ENCODE results near the gene NME7.

NME7 gene

DNA sequence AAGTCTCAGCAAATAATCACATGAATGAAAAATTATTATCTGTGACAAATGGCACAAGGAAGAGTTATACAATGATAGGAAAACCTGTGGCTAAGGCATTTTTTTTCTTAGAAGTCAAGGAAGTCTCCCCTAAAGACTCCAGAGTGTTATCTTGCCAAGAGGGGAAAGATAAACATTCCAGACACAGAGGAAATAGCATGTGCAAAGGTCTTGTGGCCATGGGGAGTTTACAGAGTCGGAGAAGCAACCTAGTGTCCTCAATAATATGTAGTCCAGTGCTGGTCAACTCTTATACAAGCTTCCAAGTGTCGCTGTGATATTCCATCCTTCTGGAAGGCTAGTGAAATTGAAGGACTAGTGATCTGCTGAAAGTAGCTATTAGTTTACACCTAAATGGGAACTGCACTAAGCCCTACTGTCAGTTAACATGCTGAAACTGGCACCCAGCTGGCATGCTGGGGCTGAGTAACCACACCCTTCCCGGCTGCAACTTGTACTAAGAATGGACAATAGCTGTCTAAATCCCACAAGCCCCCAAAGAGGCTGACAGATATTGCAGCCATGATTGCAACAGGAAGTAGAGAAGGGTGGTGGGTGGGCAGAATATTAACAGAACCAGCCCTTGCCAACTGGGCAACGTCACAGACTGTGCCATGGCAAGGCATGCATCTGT, 272.6 kb downstream of the NME7 start:
- H3F3A ChIP-seq (ENCODE audit: insufficient read depth, low read length): no peaks in the 10 kb centered on the region
- no peaks in the 10 kb centered on the region for H4K20me1 ChIP-seq (ENCODE audit: insufficient read depth, low read length)
- no peak overlapping the region for H3K4me2 ChIP-seq (ENCODE audit: low read length)
- no peak overlapping the region for H3K4me3 ChIP-seq (ENCODE audit: low read depth, low read length, poor library complexity, severe bottlenecking)
- H3K9ac ChIP-seq (ENCODE audit: low read length): no peak overlapping the region
- no peak overlapping the region for H3K27ac ChIP-seq (ENCODE audit: low read depth, low read length, poor library complexity, severe bottlenecking)
- no peaks in the 10 kb centered on the region for H3K36me3 ChIP-seq (ENCODE audit: insufficient read depth, low read length)
- no peaks in the 10 kb centered on the region for H3K9me3 ChIP-seq (ENCODE audit: low read length)
- H3K9me2 ChIP-seq (ENCODE audit: low read depth, low read length): no peaks in the 10 kb centered on the region
- TF ChIP-seq, protein P1, sequence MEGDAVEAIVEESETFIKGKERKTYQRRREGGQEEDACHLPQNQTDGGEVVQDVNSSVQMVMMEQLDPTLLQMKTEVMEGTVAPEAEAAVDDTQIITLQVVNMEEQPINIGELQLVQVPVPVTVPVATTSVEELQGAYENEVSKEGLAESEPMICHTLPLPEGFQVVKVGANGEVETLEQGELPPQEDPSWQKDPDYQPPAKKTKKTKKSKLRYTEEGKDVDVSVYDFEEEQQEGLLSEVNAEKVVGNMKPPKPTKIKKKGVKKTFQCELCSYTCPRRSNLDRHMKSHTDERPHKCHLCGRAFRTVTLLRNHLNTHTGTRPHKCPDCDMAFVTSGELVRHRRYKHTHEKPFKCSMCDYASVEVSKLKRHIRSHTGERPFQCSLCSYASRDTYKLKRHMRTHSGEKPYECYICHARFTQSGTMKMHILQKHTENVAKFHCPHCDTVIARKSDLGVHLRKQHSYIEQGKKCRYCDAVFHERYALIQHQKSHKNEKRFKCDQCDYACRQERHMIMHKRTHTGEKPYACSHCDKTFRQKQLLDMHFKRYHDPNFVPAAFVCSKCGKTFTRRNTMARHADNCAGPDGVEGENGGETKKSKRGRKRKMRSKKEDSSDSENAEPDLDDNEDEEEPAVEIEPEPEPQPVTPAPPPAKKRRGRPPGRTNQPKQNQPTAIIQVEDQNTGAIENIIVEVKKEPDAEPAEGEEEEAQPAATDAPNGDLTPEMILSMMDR (IDR thresholded peaks at IDR 0.05; ENCODE audit: low read length): no peak
- TF ChIP-seq EZH2 (IDR thresholded peaks at IDR 0.05; ENCODE audit: borderline replicate concordance, low read length): no peak
- H2AFZ ChIP-seq (ENCODE audit: low read length): no peak overlapping the region
- no peaks in the 10 kb centered on the region for H3K4me1 ChIP-seq (ENCODE audit: insufficient read depth, low read length, severe bottlenecking)
- H3K79me2 ChIP-seq (ENCODE audit: insufficient read depth, low read length): no peaks in the 10 kb centered on the region
- peaks cover 7% of the 10 kb centered on the region; the same call in 1 of the 2 replicates for H3K27me3 ChIP-seq (ENCODE audit: insufficient read depth, low read length)

- no peaks in the 10 kb centered on the region for H4K20me1 ChIP-seq (ENCODE audit: insufficient read depth, low read length)
- no peak overlapping the region for H2AFZ ChIP-seq (ENCODE audit: low read length)
- no peaks in the 10 kb centered on the region for H3K4me1 ChIP-seq (ENCODE audit: insufficient read depth, low read length, severe bottlenecking)
- H3K27me3 ChIP-seq (ENCODE audit: insufficient read depth, low read length): peaks cover 7% of the 10 kb centered on the region; the same call in 1 of the 2 replicates
- H3K36me3 ChIP-seq (ENCODE audit: insufficient read depth, low read length): no peaks in the 10 kb centered on the region
- H3K9me2 ChIP-seq (ENCODE audit: low read depth, low read length): no peaks in the 10 kb centered on the region
- no peak overlapping the region for H3K4me2 ChIP-seq (ENCODE audit: low read length)
- TF ChIP-seq, protein P1 (IDR thresholded peaks at IDR 0.05; ENCODE audit: low read length): no peak
- no peak for TF ChIP-seq EZH2 (IDR thresholded peaks at IDR 0.05; ENCODE audit: borderline replicate concordance, low read length)
- no peak overlapping the region for H3K9ac ChIP-seq (ENCODE audit: low read length)
- no peaks in the 10 kb centered on the region for H3K9me3 ChIP-seq (ENCODE audit: low read length)
- H3K4me3 ChIP-seq (ENCODE audit: low read depth, low read length, poor library complexity, severe bottlenecking): no peak overlapping the region
- H3K79me2 ChIP-seq (ENCODE audit: insufficient read depth, low read length): no peaks in the 10 kb centered on the region
- no peaks in the 10 kb centered on the region for H3F3A ChIP-seq (ENCODE audit: insufficient read depth, low read length)
- H3K27ac ChIP-seq (ENCODE audit: low read depth, low read length, poor library complexity, severe bottlenecking): no peak overlapping the region
Measured at GRCh38 chr1:169092399-169092798, 275.2 kb downstream of the NME7 start.

DNA sequence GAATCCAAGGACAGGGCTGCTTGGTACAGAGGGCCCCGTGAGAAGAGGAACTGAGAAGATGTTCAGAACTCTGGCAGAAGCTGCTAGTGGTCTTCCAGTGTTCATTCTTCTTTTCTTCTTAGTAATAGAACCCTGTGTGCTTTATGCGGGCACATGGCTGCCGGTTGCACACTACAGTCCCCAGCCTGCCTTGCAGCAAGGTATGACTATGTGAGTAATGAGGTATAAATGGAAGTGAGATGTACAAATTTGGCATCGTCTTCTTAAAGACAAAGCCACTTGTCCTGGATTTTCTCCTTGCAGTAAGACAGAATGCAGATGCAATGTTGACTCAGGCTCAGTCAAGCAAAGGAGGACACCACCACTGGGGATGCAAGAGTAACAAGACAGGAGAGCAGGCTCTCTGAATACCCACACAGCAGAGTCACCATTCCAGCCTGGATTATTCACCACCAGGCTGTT, 276.1 kb downstream of the NME7 start:
- Histone ChIP-seq H3K4me3 (ENCODE audit: low read depth, low read length, poor library complexity, severe bottlenecking) (no peak overlapping the region), H3K79me2 (ENCODE audit: insufficient read depth, low read length) (no peaks in the 10 kb centered on the region), H3K9ac (ENCODE audit: low read length) (no peak overlapping the region), H2AFZ (ENCODE audit: low read length) (no peak overlapping the region), H3K27ac (ENCODE audit: low read depth, low read length, poor library complexity, severe bottlenecking) (no peak overlapping the region), H3K36me3 (ENCODE audit: insufficient read depth, low read length) (no peaks in the 10 kb centered on the region), H3K27me3 (ENCODE audit: insufficient read depth, low read length) (peaks cover 7% of the 10 kb centered on the region; the same call in 1 of the 2 replicates), H3F3A (ENCODE audit: insufficient read depth, low read length) (no peaks in the 10 kb centered on the region), H4K20me1 (ENCODE audit: insufficient read depth, low read length) (no peaks in the 10 kb centered on the region), H3K9me2 (ENCODE audit: low read depth, low read length) (no peaks in the 10 kb centered on the region), H3K9me3 (ENCODE audit: low read length) (no peaks in the 10 kb centered on the region), H3K4me2 (ENCODE audit: low read length) (no peak overlapping the region), H3K4me1 (ENCODE audit: insufficient read depth, low read length, severe bottlenecking) (no peaks in the 10 kb centered on the region)
- no peak for TF ChIP-seq EZH2 (IDR thresholded peaks at IDR 0.05; ENCODE audit: borderline replicate concordance, low read length)
- TF ChIP-seq, protein P1 (IDR thresholded peaks at IDR 0.05; ENCODE audit: low read length): no peak

Measured in OCI-LY1 (cell line).